Suppressor macrophage treated with lipopolysaccharide for 1 hour (primary cell): ENCODE data around the gene SECTM1.
A peak's percentile ranks its signal among the peaks of the same experiment; 100 is the strongest.
"Not testable (repeated sequence)": the region's sequence is repeated elsewhere in the genome, so short reads cannot be mapped to it uniquely, and the experiment has no call there.

Source experiments
- DNase-seq, 3 donors: peaks; one replicate each; pipeline ENCODE4 v3.0.0-alpha.2; 2020 to 2022

The SECTM1 gene

GRCh38 chr17:82369211-82369610, 35.6 kb upstream of the SECTM1 start:
- DNase-seq, result no peak

- no peak for DNase-seq
Measured at GRCh38 chr17:82367724-82368524, 34.4 kb upstream of the SECTM1 start.

DNA sequence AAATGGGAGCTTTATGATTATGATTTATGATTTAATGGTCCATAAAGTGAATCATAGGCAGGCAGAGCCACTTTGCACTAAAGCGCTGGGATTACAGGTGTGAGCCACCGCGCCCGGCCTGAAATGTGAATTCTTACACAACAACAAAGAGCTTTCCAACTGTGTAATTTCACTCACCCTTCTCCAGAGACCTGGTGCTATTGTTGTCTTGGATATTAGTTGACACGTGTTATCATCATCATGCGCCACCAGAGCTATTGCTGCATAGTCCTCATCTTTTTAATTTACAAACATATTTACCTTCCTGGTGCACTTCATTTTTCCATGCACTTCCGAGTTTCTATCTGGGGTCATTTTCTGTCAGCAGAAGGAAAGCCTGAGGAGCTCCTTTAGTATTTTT, 33.2 kb upstream of the SECTM1 start:
- no peak for DNase-seq

DNA sequence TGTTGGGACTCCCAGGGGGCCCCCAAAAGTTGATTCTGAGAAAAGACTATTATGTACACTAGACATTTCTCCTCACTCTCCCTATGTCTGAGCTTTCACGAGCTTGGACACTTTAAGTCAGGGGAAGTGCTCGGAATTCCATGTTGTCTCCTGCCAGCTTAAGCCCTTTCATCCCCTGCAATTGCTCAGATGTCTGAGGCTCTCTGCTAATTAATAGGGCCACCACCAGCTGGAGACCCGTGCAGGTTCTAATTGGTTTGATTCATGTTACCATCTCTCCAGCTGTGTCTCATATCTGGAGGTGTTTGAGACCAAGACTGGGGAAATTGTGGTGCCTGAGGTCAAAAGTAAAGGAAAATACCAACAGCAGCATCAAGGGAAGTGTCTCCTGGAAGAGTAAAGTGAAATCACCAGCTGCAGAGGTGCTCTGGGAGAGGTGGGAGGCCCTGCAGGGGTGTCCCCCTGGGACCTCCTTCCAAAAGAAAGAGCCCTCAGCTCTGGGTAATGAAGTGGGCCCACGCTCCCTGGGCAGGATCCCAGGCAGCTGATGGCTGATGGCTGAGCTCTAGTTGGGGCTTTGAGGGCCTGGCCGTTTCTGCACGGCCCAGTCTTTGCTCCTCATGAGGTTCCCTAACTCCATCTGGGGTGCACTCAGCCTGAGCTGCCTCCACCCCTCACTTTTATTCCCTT, 32.2 kb upstream of the SECTM1 start:
- DNase-seq, result no peak

- DNase-seq, result no peak
Measured at GRCh38 chr17:82361885-82362633, 28.5 kb upstream of the SECTM1 start.

DNA sequence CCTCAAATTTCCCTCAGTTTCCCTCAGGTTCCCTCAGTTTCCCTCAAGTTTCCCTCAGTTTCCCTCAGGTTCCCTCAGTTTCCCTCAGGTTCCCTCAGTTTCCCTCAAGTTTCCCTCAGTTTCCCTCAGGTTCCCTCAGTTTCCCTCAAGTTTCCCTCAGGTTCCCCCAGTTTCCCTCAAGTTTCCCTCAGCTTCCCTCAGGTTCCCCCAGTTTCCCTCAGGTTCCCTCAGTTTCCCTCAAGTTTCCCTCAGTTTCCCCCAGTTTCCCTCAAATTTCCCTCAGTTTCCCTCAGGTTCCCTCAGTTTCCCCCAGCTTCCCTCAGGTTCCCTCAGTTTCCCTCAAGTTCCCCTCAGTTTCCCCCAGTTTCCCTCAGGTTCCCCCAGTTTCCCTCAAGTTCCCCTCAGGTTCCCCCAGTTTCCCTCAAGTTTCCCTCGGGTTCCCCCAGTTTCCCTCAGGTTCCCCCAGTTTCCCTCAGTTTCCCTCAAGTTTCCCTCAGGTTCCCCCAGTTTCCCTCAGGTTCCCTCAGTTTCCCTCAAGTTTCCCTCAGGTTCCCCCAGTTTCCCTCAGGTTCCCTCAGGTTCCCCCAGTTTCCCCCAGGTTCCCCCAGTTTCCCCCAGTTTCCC, 26.0 kb upstream of the SECTM1 start:
- DNase-seq, result not testable (repeated sequence)

DNA sequence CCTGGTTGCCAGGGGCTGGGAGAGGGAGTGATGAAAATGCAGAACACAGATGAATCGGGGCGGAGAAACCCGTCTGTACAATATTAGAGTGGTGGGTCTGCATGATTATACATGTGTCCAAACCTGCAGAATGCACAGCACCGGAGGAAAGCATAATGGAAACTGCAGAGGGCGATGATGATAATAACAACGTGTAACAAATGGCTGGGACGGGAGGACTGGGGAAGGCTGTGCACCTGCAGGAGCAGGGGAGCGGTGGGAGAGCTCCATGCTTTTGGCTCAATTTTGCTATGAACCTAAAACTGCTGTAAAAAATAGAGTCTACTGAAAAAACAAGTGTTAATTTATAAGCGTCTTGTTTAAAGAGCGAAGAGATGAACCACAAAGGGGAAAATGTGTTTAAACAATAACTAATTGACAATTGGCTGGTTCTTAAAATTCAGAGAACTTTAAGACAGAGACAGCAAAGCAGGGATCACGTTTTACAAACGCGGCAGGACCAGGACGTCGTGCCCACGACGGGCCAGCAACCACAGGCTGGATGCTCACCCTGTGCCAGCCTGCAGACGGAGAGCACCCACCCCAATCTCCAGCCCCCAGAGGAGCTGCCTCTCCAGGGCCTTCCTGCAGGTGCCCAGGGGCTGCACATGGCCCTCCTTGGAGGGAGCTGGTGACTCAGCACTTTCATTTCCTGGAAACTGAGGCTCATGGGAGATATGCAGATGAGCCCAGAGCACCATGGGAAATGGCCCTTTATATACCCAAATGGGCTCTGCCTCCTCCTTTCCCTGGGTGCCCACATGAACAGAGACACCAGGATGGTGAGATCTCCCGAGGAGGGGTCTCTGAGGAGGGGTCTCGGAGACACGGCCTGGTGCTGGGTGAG, 25.1 kb upstream of the SECTM1 start, which contains the start of gene TEX19:
Gene TEX19, plus strand, starts transcription at position 783 of the 886 bp plus-strand sequence. CDS start 2,904 bp downstream, outside the sequence.
- DNase-seq, result no peak

DNA sequence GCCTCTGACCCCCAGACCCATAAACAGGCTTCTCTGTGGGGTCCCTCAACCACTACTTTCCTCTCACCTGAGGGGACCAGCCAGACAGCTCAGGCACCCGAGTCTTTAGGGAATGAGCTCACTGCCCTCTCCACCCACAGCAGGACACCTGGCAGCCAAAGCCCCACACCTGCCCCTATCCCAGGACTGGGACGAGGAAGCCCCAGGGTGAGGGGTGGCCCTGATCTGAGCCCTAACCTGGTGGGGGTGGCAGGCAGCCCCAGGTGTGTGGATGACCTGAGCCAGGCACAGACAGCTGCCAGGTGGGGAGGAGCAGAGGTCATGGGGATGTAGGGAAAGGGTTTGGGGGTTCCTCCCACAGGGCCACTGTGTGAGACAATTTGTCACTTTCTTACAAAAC, 23.8 kb upstream of the SECTM1 start:
- DNase-seq, result no peak

DNA sequence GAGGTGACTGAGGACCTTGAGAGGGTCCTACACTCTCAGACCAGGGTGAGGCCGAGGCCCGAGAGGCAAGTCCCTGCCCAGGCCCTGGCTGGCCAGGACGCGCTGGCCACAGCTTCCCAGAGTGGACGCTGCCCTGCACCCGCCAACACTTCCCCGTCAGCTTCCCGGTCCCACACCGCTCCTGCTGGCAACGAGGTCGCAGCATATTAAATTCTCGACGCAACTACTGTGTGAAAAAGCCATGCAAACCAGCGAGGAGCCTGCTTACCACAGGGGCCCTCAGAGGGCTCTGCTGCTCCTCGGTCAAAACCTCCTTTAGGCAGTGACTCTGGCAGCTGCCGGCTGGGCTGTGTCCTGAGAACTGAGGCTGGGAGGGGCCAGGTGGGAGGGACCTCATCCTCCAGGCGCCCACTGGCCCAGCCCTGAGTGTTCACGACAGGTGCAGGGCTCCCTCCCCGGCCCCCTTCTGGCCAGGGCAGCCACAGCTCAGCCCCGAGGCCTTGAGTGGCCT, 23.3 kb upstream of the SECTM1 start:
- DNase-seq, result no peak

DNA sequence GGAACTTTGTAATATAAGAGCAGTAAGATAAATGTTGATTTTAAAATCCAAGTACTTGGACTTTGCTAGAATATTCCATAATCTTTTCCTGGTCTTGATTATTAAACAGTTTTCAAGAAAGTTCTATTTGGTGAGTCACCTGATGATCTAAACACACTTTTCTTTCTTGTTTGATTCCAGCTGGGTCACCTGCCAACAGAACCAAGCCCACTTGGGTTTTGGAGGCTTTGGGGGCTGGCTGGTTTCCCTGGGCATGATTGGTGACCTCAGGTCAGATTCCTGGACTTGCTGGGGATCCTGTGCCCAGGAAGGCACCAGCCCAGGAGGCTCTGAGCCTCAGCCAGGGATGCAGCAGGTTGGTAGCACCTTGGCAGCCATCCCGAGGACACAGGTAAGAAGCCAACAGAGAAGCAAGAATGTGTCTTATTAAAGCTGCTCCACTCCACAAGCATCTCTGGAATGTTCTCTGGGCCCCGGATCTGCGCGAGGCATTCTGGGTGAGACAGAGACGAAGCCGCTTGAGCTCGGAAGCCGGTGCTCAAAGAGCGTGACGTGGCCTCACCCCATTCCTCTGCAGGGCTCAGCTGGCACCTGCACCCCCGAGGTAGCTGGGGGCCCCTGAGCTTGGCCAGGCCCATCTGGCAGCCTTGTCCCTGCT, 22.3 kb upstream of the SECTM1 start:
- DNase-seq, result no peak

- no peak for DNase-seq
Measured at GRCh38 chr17:82354804-82355308, 21.3 kb upstream of the SECTM1 start.

DNA sequence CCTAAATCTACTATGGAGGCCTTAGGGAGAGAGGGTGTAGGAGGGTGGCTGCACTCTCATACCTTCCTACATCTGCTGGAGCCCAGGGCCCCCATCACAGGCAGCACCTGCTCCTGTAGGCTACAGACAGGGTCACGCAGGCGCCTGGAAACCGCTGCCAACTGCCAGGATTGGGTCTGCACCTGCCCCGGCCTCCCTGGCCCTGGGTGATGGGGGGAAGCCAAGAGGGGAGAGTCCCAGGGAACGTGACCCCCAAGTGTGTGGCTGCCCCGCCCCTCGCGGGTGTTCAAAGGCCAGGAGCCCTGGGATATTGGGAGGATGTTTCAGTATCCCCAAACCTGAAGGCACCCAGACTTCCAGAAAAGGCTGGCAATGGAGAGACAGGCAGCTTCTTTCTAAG, 19.9 kb upstream of the SECTM1 start:
- no peak for DNase-seq

DNA sequence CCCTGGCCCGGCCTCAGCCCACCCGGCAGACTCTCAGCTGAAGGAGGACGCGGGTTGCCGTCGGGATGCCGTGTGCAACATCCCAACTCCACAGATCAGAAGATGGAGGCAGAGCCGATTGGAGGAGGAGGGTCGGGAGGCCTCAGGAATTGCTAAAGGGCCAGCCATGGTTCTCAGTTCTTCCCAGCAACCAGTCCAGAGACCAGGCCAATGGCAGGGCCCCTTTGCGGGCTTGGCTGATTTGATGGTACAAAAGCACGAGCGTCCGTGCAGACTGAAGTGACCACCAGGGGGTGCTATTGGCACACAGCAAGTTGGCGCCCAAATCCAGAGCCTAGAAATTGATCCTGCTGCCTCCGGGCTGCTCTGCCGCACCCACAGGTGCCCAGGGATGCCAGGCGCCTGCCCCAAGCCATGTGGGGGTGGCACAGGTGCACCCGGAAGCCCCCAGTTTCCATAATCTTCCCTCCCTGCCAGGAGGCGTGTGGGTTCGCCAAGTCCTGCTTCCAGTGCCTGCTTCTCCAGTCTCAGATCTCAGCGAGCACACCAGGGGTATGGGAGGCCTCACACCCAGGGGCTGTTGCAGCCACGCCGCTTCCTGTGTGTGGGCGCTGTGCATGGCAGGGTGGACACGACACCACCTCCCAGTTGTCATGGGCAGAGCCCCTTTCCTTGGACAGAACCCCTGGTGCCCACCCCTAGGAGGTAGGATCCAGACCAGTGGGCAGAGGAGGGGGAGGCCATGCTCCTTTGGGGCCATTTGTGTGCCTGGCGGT, 18.3 kb upstream of the SECTM1 start:
- peak; percentile 90 to 94 (median 94) for DNase-seq

- DNase-seq, result no peak
Measured at GRCh38 chr17:82351254-82351712, 17.7 kb upstream of the SECTM1 start.

GRCh38 chr17:82350182-82351030, 16.8 kb upstream of the SECTM1 start:
- DNase-seq, result peak; percentile 37 to 61 (median 52)

DNA sequence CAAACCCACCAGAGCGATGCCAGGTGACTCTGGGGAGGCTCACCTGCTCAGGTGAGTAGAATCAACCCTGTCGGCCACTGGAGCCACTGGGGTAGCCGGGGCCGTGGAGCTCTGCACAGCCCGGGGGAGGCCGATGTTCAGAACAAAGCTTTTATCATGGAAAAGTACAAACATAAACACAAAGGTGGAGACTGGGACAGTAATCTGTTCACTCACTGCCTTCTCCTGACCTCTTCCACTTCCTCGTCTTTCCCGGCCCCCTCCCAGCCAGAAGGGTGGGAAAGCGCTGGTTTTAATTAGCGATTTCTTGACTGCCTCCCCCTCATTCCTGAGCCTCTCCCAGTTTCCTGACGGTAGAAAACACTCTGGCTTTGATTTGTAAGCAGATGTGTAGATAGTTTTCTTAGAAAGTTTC, 15.7 kb upstream of the SECTM1 start:
- DNase-seq, result no peak

DNA sequence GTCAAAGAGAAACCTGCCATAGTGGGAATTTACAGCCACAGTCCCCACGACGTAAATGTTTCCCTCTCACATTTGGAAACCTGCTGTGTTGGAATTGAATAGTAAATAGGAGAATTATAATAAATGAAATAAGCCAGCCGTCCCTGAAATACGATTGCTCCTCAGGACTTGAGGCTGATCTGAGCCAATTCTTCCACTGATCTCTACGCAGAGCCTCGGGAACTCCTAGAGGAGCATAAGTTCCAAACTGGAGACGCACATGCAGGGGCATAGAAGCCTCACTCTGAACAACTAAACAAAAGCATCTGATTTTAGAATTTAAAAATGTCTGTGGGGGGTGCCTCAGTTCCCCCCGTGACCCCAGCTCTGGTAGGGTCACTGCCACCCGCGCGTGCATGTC, 15.3 kb upstream of the SECTM1 start:
- no peak for DNase-seq

DNA sequence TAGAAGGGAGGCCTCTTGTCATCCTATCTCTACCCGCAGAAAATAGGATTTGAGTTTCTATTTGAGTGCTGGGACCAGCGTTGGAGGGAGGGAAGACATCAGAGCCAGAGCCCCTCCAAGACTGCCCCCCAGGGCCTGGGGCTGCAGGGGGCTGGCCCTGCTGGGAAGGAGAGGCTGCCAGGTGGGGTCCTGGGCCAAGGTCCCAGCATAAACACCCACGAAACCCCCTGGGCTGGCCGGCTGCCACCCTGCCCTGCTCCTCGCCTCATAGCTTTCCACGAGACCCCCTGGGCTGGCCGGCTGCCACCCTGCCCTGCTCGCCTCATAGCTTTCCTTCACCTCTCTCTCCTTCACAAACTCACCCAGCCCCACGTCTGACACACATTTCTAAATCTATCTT, 14.9 kb upstream of the SECTM1 start:
- no peak for DNase-seq

DNA sequence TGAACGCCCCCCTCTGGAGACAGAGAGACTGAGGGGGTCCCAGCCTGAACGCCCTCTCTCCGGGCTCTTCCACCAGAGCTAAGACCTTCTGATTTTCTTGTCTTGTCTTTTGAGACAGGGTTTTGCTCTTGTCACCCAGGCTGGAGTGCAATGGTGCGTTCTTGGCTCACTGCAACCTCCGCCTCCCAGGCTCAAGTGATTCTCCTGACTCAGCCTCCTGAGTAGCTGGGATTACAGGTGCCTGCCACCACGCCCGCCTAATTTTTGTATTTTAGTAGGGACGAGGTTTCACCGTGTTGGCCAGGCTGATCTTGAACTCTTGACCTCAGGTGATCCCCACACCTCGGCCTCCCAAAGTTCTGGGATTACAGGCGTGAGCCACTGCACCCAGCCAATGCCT, 14.4 kb upstream of the SECTM1 start:
- DNase-seq, result not testable (repeated sequence)
